HEK293 (cell line): ENCODE data around the gene LENEP.

Experiments
- CTCF ChIA-PET: fragments of 350-600 bp; formaldehyde crosslinking; extraction: SDS; loops from one replicate; lab custom pipeline; 2021; ENCODE audit warnings: antibody characterized with exemption; lab: Yijun Ruan, JAX
- POLR2A ChIA-PET: fragments of 300-600 bp; formaldehyde crosslinking; extraction: SDS; loops from one replicate; lab custom pipeline; 2020; ENCODE audit warnings: antibody characterized with exemption, inconsistent platforms; lab: Yijun Ruan, JAX
- H3K27ac ChIP-seq: fragments of 200-500 bp; sonication (Bioruptor generic); 2 replicates; pipeline ENCODE4 v1.5.1; 2014; ENCODE audit warnings: low read depth, low read length, control low read depth, inconsistent platforms; ENCODE audit errors: extremely low read depth
- H3K36me3 ChIP-seq, 2 experiments: fragments of 200-500 bp in 1 of 2; sonication (Bioruptor generic) in 1 of 2; 1 replicate in 1 of 2; 2 replicates in 1 of 2; pipeline ENCODE4 v1.5.1; 2014 to 2017; ENCODE audit warnings: inconsistent platforms in 2 of 2, low read length in 2 of 2; ENCODE audit not compliant: control insufficient read depth in 2 of 2, insufficient read depth in 1 of 2
- H3K4me1 ChIP-seq: fragments of 200-500 bp; sonication (Bioruptor generic); 2 replicates; pipeline ENCODE4 v1.5.1; 2014; ENCODE audit warnings: mild to moderate bottlenecking, low read length, inconsistent platforms; ENCODE audit not compliant: control insufficient read depth, insufficient read depth
- H3K4me3 ChIP-seq: 2 replicates; pipeline ENCODE4 v1.5.1; 2011; ENCODE audit warnings: low read depth, mild to moderate bottlenecking, control low read depth, low read length, moderate library complexity
- H3K9me3 ChIP-seq: fragments of 200-500 bp; sonication (Bioruptor generic); 2 replicates; pipeline ENCODE4 v1.5.1; 2014; ENCODE audit warnings: low read depth, low read length, inconsistent platforms; ENCODE audit not compliant: control insufficient read depth, insufficient read depth
- BCL11B ChIP-seq: fragments of 450-650 bp; formaldehyde crosslinking; IDR thresholded peaks from 2 replicates; pipeline ENCODE4 v1.5.1; 2016; ENCODE audit warnings: low read depth, missing biosample characterization, missing genetic modification characterization
- CTCF ChIP-seq: fragments of 450-650 bp; formaldehyde crosslinking; IDR thresholded peaks from 2 replicates; pipeline ENCODE4 v1.5.1; 2016; ENCODE audit warnings: missing biosample characterization, missing genetic modification characterization
- KLF1 ChIP-seq: fragments of 450-650 bp; formaldehyde crosslinking; IDR thresholded peaks from 2 replicates; pipeline ENCODE4 v1.5.1; 2016; ENCODE audit warnings: missing biosample characterization, missing genetic modification characterization
- MZF1 ChIP-seq: fragments of 450-650 bp; formaldehyde crosslinking; IDR thresholded peaks from 2 replicates; pipeline ENCODE4 v1.5.1; 2017; ENCODE audit warnings: missing biosample characterization, missing genetic modification characterization, borderline replicate concordance
- TRIM28 ChIP-seq: IDR thresholded peaks from 2 replicates; pipeline ENCODE4 v1.6.1; 2011; ENCODE audit warnings: low read length, control low read depth, borderline replicate concordance
- ZBTB11 ChIP-seq: fragments of 450-650 bp; formaldehyde crosslinking; conservative IDR thresholded peaks from 2 replicates; pipeline ENCODE4 v1.5.1; 2016; ENCODE audit warnings: low read depth, missing biosample characterization, missing genetic modification characterization
- ZNF10 ChIP-seq: fragments of 450-650 bp; formaldehyde crosslinking; IDR thresholded peaks from 2 replicates; pipeline ENCODE4 v1.5.1; 2017; ENCODE audit warnings: missing biosample characterization, missing genetic modification characterization
- ZNF239 ChIP-seq: fragments of 450-650 bp; formaldehyde crosslinking; IDR thresholded peaks from 2 replicates; pipeline ENCODE4 v1.5.1; 2016; ENCODE audit warnings: missing biosample characterization, missing genetic modification characterization
- ZNF280C ChIP-seq: fragments of 450-650 bp; formaldehyde crosslinking; IDR thresholded peaks from 2 replicates; pipeline ENCODE4 v1.5.1; 2016; ENCODE audit warnings: missing biosample characterization, missing genetic modification characterization
- ZNF335 ChIP-seq: fragments of 450-650 bp; formaldehyde crosslinking; conservative IDR thresholded peaks from 2 replicates; pipeline ENCODE4 v1.5.1; 2016; ENCODE audit warnings: missing biosample characterization, missing genetic modification characterization
- ZNF354C ChIP-seq: fragments of 450-650 bp; formaldehyde crosslinking; IDR thresholded peaks from 2 replicates; pipeline ENCODE4 v1.5.1; 2016; ENCODE audit warnings: missing biosample characterization, missing genetic modification characterization, low read depth, borderline replicate concordance
- ZNF366 ChIP-seq: fragments of 450-650 bp; formaldehyde crosslinking; conservative IDR thresholded peaks from 2 replicates; pipeline ENCODE4 v1.5.1; 2016; ENCODE audit warnings: missing biosample characterization, missing genetic modification characterization
- ZNF391 ChIP-seq: fragments of 450-650 bp; formaldehyde crosslinking; IDR thresholded peaks from 2 replicates; pipeline ENCODE4 v1.5.1; 2016; ENCODE audit warnings: low read depth, missing biosample characterization, missing genetic modification characterization, borderline replicate concordance
- ZNF394 ChIP-seq: fragments of 450-650 bp; formaldehyde crosslinking; IDR thresholded peaks from 2 replicates; pipeline ENCODE4 v1.5.1; 2016; ENCODE audit warnings: missing biosample characterization, missing genetic modification characterization, mild to moderate bottlenecking, moderate library complexity, borderline replicate concordance
- ZNF580 ChIP-seq: fragments of 450-650 bp; formaldehyde crosslinking; IDR thresholded peaks from 2 replicates; pipeline ENCODE4 v1.5.1; 2016; ENCODE audit warnings: missing biosample characterization, missing genetic modification characterization
- ZNF621 ChIP-seq: fragments of 450-650 bp; formaldehyde crosslinking; IDR thresholded peaks from 2 replicates; pipeline ENCODE4 v1.5.1; 2017; ENCODE audit warnings: missing biosample characterization, missing genetic modification characterization
- ZNF623 ChIP-seq: fragments of 450-650 bp; formaldehyde crosslinking; IDR thresholded peaks from 2 replicates; pipeline ENCODE4 v1.5.1; 2016; ENCODE audit warnings: missing biosample characterization, missing genetic modification characterization
- ZNF785 ChIP-seq: fragments of 450-650 bp; formaldehyde crosslinking; IDR thresholded peaks from 2 replicates; pipeline ENCODE4 v1.5.1; 2016; ENCODE audit warnings: missing biosample characterization, missing genetic modification characterization
- ZNF843 ChIP-seq: fragments of 450-650 bp; formaldehyde crosslinking; IDR thresholded peaks from 2 replicates; pipeline ENCODE4 v1.5.1; 2016; ENCODE audit warnings: missing biosample characterization, missing genetic modification characterization
- ZXDB ChIP-seq: fragments of 450-650 bp; formaldehyde crosslinking; IDR thresholded peaks from 2 replicates; pipeline ENCODE4 v1.5.1; 2016; ENCODE audit warnings: missing biosample characterization, missing genetic modification characterization
- TF ChIP-seq, protein P1 (sequence below): fragments of 450-650 bp; formaldehyde crosslinking; IDR thresholded peaks from 2 replicates; pipeline ENCODE4 v1.5.0; 2017; ENCODE audit warnings: missing biosample characterization, missing genetic modification characterization, borderline replicate concordance
- TF ChIP-seq, protein P2 (sequence below): fragments of 450-650 bp; formaldehyde crosslinking; IDR thresholded peaks from 2 replicates; pipeline ENCODE4 v1.5.1; 2016; ENCODE audit warnings: missing biosample characterization, missing genetic modification characterization
- TF ChIP-seq, protein P3 (sequence below): sonication (generic); formaldehyde crosslinking; IDR thresholded peaks from 2 replicates; pipeline ENCODE4 v1.8.1; 2022; ENCODE audit warnings: mild to moderate bottlenecking, moderate library complexity, missing genetic modification reagents

The LENEP gene

GRCh38 chr1:155003766-155004351 lies 10.5 kb downstream of the LENEP start:
- Histone ChIP-seq H3K4me3 (peak overlapping the region; percentile 50), H3K36me3 (no peaks in the 10 kb centered on the region), H3K9me3 (no peaks in the 10 kb centered on the region), H3K27ac (peak overlapping the region; percentile 87; the same call in 1 of the 2 replicates), H3K4me1 (peaks cover 13% of the 10 kb centered on the region)
- ChIA-PET CTCF (interaction anchor here (1.1 to 2.1 kb wide), 4 partner anchors 9 to 81 kb away, joined by 3 to 11 read pairs (median 4); partner anchors contain the start of gene ADAM15), POLR2A (interaction anchor here (0.7 to 2.1 kb wide), 7 partner anchors 8 to 42 kb away, joined by 3 to 9 read pairs (median 7); partner anchors contain the start of genes FLAD1 and PYGO2)
- TF ChIP-seq ZNF10 (tag by site-specific recombination), result no peak
- TF ChIP-seq ZNF335 (tag by site-specific recombination), result peak; percentile 70
- TF ChIP-seq ZNF621, result no peak
- no peak for TF ChIP-seq ZNF280C (tag by site-specific recombination)
- 0 out of 2 replicates have a peak, but pooled peaks have one; percentile 10 for TF ChIP-seq ZNF391
- peak; percentile 86 for TF ChIP-seq ZBTB11
- TF ChIP-seq KLF1 (tag by site-specific recombination), result peak; percentile 98
- TF ChIP-seq ZNF239 (tag by site-specific recombination), result no peak
- no peak for TF ChIP-seq ZNF354C (tag by site-specific recombination)
- TF ChIP-seq ZNF785 (tag by site-specific recombination), result no peak
- TF ChIP-seq, protein P1, sequence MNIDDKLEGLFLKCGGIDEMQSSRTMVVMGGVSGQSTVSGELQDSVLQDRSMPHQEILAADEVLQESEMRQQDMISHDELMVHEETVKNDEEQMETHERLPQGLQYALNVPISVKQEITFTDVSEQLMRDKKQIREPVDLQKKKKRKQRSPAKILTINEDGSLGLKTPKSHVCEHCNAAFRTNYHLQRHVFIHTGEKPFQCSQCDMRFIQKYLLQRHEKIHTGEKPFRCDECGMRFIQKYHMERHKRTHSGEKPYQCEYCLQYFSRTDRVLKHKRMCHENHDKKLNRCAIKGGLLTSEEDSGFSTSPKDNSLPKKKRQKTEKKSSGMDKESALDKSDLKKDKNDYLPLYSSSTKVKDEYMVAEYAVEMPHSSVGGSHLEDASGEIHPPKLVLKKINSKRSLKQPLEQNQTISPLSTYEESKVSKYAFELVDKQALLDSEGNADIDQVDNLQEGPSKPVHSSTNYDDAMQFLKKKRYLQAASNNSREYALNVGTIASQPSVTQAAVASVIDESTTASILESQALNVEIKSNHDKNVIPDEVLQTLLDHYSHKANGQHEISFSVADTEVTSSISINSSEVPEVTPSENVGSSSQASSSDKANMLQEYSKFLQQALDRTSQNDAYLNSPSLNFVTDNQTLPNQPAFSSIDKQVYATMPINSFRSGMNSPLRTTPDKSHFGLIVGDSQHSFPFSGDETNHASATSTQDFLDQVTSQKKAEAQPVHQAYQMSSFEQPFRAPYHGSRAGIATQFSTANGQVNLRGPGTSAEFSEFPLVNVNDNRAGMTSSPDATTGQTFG, result no peak
- no peak for TF ChIP-seq TRIM28
- TF ChIP-seq ZNF366 (tag by site-specific recombination), result no peak
- peak; percentile 14; the same call in 1 of the 2 replicates for TF ChIP-seq ZNF580 (tag by site-specific recombination)
- no peak for TF ChIP-seq MZF1 (tag by site-specific recombination)
- no peak; the same call in 1 of the 2 replicates for TF ChIP-seq CTCF (tag by site-specific recombination)
- no peak for TF ChIP-seq ZNF394 (tag by site-specific recombination)
- TF ChIP-seq, protein P2, sequence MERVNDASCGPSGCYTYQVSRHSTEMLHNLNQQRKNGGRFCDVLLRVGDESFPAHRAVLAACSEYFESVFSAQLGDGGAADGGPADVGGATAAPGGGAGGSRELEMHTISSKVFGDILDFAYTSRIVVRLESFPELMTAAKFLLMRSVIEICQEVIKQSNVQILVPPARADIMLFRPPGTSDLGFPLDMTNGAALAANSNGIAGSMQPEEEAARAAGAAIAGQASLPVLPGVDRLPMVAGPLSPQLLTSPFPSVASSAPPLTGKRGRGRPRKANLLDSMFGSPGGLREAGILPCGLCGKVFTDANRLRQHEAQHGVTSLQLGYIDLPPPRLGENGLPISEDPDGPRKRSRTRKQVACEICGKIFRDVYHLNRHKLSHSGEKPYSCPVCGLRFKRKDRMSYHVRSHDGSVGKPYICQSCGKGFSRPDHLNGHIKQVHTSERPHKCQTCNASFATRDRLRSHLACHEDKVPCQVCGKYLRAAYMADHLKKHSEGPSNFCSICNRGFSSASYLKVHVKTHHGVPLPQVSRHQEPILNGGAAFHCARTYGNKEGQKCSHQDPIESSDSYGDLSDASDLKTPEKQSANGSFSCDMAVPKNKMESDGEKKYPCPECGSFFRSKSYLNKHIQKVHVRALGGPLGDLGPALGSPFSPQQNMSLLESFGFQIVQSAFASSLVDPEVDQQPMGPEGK (tag by site-specific recombination), result peak; percentile 57
- TF ChIP-seq ZNF843 (tag by site-specific recombination), result no peak
- TF ChIP-seq, protein P3, sequence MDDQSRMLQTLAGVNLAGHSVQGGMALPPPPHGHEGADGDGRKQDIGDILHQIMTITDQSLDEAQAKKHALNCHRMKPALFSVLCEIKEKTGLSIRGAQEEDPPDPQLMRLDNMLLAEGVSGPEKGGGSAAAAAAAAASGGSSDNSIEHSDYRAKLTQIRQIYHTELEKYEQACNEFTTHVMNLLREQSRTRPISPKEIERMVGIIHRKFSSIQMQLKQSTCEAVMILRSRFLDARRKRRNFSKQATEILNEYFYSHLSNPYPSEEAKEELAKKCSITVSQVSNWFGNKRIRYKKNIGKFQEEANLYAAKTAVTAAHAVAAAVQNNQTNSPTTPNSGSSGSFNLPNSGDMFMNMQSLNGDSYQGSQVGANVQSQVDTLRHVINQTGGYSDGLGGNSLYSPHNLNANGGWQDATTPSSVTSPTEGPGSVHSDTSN (CRISPR knock-in tag), result no peak
- TF ChIP-seq BCL11B (tag by site-specific recombination), result no peak
- TF ChIP-seq ZNF623 (tag by site-specific recombination), result no peak
- peak; percentile 95 for TF ChIP-seq ZXDB
